ENCODE results near the gene PID1.

Gene PID1

DNA sequence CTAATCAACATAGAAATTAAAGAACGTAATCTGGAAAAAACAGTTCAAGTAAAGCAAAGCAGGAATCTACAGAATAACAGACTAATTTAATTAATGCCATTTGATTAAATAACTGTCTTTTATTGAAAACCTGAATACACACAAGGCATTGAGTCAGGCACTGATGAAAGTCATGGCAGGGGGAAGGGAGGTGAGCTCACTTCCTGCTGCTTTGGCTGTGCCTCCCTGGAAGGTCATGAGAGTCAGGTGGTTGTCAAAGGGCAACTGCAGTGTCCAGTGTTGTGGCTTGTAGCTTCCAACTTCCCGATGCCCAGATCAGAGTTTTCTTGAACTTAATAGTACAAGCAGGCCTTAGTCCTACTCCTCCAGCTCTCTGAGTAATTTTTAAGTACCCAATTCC is 180.9 kb downstream of the PID1 start:
- no peak overlapping the region for H3K27ac ChIP-seq
- peaks cover 0 to 16% (median 2%) of the 10 kb centered on the region in 4 donors for H3K4me1 ChIP-seq
- no peaks in the 10 kb centered on the region for H3K27me3 ChIP-seq
- no peaks in the 10 kb centered on the region for H3K9me3 ChIP-seq
- H3K4me3 ChIP-seq = no peak overlapping the region
- no peaks in the 10 kb centered on the region for H3K36me3 ChIP-seq
- TF ChIP-seq, protein P1, sequence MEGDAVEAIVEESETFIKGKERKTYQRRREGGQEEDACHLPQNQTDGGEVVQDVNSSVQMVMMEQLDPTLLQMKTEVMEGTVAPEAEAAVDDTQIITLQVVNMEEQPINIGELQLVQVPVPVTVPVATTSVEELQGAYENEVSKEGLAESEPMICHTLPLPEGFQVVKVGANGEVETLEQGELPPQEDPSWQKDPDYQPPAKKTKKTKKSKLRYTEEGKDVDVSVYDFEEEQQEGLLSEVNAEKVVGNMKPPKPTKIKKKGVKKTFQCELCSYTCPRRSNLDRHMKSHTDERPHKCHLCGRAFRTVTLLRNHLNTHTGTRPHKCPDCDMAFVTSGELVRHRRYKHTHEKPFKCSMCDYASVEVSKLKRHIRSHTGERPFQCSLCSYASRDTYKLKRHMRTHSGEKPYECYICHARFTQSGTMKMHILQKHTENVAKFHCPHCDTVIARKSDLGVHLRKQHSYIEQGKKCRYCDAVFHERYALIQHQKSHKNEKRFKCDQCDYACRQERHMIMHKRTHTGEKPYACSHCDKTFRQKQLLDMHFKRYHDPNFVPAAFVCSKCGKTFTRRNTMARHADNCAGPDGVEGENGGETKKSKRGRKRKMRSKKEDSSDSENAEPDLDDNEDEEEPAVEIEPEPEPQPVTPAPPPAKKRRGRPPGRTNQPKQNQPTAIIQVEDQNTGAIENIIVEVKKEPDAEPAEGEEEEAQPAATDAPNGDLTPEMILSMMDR (IDR thresholded peaks at IDR 0.05) = no peak
- no peak for DNase-seq
- intact Hi-C loops (cut with DNase I; ENCODE audit: low total_unique reads) = no loop called here

DNA sequence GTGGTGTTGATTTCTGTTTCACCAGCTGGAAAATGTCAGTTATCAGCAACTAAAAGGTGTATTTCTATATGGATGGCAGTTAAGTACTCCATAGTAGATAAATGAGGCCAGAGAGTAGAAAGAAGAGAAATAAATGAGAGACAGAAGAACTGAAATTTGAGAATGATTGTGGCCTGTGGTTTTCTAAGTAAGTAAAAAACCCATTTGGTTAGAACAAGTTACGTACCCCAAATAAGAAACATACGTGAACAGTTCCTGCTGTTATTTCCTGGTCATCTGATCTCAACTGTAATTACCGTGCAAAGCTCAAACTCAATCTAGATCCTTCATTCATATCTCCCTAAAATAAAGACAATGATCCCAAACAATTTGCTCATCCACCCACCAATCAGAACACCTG is 181.3 kb downstream of the PID1 start:
- no peak overlapping the region for H3K4me3 ChIP-seq
- H3K36me3 ChIP-seq = no peaks in the 10 kb centered on the region
- intact Hi-C loops (cut with DNase I; ENCODE audit: low total_unique reads) = no loop called here
- no peaks in the 10 kb centered on the region for H3K27me3 ChIP-seq
- no peak for DNase-seq
- H3K4me1 ChIP-seq = peaks cover 0 to 16% (median 2%) of the 10 kb centered on the region in 4 donors
- no peaks in the 10 kb centered on the region for H3K9me3 ChIP-seq
- no peak overlapping the region for H3K27ac ChIP-seq
- TF ChIP-seq, protein P1 (IDR thresholded peaks at IDR 0.05) = no peak

DNA sequence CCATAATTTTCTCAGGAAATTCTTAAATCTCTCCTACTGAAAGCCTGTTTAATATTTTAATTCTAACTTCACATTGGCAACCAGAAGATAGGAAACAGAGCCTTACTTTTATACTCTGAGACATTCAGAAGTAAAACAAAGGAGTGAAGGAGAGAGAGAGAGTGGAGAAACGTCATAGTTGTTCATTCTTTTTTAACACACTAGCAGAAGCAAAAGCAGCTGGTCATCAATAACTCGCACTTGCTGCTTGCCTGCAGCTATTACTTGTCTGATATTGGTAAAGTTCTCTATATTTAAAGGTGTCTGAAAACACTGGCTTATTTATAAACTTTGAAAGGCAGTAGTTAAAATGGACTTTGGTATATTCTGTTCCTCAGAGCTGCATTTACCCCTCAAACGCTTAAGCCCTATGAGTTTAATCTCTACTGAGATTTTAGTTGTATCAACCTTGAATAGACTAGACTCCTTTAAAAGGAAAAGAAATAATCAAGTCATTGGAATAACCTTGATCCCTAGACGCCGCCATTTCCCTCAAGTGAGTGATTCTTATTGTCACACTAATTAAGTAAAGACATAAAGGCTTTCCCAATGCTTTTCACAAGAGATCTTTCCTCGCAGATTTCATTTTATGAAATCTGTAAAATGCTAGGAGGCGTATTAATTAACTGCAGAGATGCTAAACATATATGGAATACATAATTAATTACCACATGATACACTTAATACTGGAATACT is 182.0 kb downstream of the PID1 start:
- intact Hi-C loops (cut with DNase I; ENCODE audit: low total_unique reads) = no loop called here
- TF ChIP-seq, protein P1 (IDR thresholded peaks at IDR 0.05) = no peak
- peaks cover 0 to 18% (median 2%) of the 10 kb centered on the region in 4 donors for H3K4me1 ChIP-seq

DNA sequence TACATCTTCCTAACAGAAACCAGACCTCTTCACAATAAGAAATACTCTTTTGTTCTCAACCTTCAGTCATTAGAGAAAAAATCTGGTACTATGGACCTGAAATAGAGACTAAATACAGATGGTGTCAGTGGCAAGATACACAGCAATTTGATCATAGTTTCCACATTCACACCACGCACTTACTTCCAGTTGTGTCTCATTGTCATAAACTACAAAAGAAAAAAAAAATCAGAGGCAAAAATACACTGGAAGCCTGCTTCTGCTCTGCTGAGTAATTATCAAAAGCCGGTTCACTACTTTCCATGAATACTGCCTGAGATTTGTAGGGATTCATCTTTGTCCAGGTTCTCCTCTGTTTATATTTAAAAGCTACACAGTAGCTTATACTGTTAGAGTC is 182.6 kb downstream of the PID1 start:
- Histone ChIP-seq H3K4me1 (peaks cover 0 to 22% (median 2%) of the 10 kb centered on the region in 4 donors), H3K9me3 (no peaks in the 10 kb centered on the region), H3K27me3 (no peaks in the 10 kb centered on the region), H3K4me3 (no peak overlapping the region), H3K27ac (no peak overlapping the region), H3K36me3 (no peaks in the 10 kb centered on the region)
- intact Hi-C loops (cut with DNase I; ENCODE audit: low total_unique reads) = no loop called here
- DNase-seq = no peak
- TF ChIP-seq, protein P1 (IDR thresholded peaks at IDR 0.05) = no peak

More for the DNA sequence above, 182.0 kb downstream of the PID1 start:
- H3K27me3 ChIP-seq = no peaks in the 10 kb centered on the region
- H3K9me3 ChIP-seq = no peaks in the 10 kb centered on the region
- no peak overlapping the region for H3K27ac ChIP-seq
- H3K36me3 ChIP-seq = no peaks in the 10 kb centered on the region
- no peak for DNase-seq
- H3K4me3 ChIP-seq = no peak overlapping the region

DNA sequence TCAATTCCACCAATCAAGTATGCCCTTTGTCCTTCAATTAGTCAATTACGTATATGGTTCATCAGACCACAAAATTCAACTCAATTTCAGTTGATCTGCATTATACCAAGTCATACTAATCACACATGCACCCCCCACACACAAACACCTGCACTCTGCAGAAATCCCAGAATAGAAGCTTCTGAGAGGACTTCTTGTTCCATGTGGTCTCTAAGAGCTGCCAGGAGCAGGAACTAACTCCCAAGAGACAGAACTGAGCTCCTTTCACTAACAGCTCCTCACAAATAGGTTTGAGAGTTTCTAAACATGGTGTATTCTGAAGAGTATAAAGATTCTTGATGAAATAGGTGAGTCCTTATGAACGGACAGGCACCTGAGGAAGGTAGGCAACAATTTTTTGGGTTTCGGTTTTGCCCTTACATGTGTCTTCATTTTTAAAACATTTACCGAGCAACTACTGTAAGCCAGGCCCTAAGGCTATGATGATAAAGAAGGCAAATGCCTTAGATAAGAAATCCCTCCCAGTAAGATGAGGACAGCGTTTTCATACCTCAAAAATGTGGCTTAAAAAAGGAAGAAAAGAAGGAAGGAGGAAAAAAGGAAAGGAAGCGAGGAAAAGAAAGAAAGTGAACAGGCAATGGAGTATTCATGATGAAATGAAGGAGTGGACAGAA is 183.1 kb downstream of the PID1 start:
- DNase-seq = no peak
- TF ChIP-seq, protein P1 (IDR thresholded peaks at IDR 0.05) = no peak
- Histone ChIP-seq H3K9me3 (no peaks in the 10 kb centered on the region), H3K4me1 (peaks cover 0 to 22% (median 2%) of the 10 kb centered on the region in 4 donors), H3K27me3 (no peaks in the 10 kb centered on the region), H3K36me3 (no peaks in the 10 kb centered on the region), H3K27ac (no peak overlapping the region), H3K4me3 (no peak overlapping the region)
- intact Hi-C loops (cut with DNase I; ENCODE audit: low total_unique reads) = no loop called here

Data from tibial artery (tissue), 4 donors.